Amniotic epithelial cell (primary cell): Measurements from ENCODE around the gene ADORA2A.

Source experiments
- DNase-seq: peaks from one replicate; pipeline ENCODE4 v3.0.0-alpha.2; 2010; ENCODE audit warnings: low read depth

The ADORA2A gene

DNA sequence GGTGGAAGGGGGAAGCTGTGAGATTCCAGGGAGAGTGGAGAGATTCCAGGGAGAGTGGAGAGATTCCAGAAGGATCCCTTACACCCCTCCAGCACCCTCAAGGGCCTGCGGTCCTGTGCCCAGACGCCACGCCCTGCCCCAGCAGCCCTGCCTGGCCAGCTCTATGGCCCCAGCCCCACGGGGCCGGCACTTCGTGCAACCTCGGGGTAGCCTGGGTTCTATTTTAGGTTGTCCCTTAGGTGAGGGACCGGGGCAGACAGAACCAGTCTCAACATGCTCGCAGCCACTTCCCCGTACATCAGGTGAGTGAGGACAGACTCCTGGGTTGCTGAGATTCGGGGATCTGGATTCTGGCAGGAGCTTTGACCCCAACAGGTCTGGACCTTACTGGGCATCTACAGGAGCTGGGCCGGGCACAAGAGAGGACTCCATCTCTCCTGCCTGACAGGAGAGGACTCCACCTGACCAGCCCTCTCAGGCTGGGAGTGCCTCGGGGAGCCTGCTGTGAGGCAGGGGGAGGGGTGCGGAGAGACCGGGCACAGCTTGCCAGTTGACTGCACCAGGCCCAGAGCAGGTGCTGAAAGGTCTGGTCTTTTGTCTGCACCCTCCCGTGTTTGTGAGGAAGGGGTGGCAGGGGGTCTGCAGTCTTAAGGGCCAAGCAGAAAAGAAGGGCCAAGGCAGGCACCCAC, 8.5 kb upstream of the ADORA2A start:
- no peak for DNase-seq

DNA sequence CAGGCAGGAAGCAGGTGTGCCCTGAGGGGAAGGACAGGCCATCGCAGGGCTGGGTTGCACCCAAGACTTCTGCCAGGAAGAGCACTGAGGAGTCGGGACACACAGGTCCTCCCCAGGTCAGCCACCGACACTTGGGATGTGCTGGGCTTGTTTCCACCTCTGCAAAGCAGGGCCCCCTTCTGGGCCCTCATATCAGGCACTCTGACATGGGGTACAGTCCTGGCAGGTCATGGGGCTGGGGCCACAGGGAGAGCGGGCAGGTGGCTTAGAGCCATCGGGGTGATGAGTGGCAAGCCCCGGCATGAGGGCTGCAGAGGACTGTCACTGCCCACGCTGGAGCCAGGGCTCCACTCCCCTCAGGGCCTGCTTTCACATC, 7.9 kb upstream of the ADORA2A start:
- no peak for DNase-seq

DNA sequence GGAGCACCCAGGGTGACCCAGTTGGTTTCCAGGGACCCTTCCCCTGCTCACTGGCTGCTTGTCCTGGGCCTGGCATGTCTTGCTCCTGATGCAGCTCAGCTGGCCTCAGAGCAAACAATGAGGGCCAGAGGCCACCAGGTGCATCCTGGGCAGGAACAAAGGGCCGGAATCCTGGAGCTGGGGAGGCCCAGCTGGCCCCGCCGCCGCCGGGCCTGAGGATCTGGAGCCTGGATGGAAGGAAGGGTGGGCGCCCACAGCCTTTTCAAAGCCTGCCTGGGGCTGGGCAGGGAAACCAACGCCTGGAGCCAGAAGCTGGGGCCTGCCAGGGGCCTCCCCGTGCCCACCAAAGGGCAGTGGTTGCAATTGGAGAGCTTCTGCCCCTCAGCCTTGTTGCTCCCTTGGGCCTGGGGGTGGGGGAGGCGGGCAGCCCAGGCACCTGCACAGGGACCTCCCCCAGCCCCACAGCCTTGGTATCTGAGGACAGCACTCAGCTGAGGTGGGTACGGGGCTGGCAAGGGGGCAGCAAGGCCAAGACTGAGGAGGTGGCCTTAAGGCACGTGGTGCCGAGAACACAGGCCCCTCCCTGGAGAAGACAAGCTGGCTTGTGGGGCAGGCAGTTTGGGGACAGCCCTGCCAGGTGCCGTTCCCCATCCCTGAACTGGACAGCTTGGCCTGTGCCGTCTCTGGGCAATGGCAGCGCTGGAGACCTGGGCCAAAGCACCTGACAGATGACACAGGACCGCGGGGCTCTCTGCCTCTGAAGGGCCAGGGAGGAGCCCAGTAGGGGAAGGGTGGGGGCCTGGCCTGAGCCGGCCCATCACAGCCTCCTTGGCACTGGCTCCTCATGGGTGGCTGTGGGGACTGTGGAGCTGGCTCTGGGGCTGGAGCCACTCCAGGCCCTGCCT, 7.1 kb upstream of the ADORA2A start:
- no peak for DNase-seq

DNA sequence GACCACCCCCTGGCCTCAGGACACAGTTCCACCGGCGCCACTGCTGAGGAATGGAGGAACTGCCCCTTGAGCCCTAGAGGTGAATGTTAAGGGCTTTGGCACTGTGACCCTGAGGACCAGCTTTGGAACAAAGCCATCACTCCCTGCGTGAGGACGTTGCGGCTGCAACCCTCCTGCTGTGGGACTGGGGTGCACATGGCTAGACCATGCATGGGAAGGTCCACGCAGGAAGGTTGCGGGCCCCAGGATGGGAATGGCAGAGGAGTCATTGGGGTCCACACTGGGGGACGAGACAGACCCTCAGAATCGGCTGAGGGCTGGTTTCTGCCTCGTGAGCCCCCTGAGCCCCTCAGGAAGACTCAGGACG, 6.4 kb upstream of the ADORA2A start:
- no peak for DNase-seq

DNA sequence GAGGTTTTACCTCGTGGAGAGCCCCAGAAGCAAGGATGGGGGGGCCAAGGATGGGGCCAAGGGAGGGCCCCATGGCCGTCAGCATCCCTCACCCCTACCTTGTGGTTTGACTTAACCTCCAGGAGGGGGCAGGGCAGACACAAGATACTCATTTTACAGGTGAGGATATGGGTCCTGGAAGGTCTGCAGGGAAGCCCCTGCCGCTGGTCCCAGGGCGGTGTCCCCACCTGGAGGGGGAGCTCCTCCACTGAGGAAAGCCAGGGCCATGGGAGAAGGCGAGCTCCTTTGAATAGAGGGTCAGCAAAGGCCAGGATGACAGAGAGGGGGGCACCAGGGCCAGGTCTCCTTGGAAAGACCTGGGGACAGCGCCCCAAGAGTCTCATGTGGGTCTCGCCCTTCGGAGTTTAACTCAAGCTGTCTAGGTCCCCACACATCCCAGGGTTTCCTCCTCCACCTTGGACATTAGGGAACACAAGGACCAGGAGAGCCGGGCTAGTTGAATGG, 5.9 kb upstream of the ADORA2A start:
- no peak for DNase-seq

DNA sequence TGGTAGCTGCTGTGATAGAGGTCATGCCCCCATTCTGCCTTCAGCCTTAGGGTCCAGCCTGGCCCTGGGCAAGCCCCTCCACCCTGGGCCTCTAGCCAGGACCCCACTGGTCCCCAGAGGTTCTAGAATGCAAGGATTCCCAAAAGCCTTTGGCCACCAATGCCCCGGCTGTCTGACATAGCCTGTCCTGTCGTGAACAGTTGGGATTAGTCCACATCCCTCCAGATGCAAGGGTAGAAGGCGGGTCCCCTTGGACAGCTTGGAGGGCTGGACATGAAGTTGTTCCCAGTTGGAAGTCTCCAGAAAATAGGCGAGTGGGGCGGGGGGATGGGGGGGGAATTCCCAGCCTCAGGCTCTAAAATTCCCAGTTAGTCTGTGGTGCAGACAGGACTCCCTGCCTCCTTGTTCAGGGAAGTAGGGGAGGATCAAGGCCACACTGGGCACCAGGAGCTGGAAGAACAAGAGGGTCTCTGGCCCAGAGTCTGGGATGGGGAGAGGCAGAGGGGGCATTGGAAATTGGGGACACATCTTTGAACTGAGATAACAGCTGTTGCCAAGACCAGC, 5.2 kb upstream of the ADORA2A start:
- no peak for DNase-seq

DNA sequence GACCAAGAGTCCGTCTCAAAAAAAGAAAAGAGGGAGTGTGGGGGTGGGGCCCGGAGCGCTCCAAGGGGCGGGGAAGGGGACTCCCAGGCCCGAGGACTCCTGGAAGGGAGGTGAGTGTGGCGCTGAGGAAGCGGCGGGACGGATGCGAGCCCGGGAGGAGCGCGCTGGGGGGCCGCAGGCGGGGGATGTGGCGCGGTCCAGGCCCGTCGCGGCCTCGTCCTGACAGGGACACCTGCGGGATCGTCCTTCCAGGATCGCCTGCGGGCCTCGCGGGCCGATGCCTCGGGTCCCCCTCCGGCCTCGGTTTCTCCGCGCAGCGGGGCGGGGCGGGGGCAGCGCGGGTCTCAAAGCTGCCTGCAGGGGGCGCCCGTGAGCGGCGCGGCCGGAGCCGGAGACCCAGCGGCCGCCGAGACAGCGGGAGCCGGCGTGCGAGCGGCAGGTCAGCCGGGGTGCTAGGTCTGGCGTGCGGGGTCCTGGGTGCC, 3.8 kb upstream of the ADORA2A start:
- no peak for DNase-seq

DNA sequence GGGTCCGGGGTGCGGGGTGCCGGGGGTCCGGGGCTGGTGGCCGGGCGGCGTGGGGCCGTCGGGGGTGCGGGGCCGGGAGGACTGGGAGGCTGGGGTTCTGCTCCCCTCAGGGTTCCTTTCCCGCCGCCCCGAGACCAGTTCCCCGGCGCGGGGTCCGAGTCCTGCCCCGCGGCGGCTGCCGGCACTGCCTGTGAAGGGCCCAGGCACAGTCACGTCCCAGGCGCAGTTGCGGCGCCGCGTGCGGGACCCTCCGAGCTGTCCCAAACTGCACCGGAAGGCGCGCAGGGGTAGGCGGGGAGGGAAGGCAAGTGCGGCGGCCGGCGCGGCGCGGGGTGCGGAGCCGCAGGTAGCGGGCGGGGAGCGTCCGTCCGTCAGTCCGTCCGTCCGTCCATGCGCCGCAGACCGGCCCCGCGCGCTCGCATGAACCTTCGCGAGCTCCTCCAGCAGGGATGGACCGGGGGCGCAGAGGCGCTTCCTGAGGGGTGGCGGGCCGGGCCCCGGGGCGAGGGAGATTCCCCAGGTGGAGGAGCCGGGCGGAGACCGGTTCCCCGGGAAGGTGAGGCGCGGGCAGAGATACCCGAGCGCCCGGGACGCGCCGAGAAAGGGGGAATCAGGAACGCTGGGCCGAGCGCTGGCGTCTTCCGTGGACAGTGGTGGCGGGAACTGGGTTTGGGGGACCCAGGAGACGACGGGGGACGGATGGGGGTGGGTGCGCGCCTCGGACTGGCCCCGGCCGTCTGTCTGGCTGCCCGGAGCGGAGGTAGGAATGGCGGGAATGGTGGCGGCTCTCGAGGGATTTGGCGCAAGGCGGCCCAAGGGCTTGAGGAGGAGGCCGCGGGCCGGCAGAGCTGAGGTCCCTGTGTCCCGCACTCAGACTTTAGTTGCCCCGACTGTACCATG, 3.1 kb upstream of the ADORA2A start:
- no peak for DNase-seq

DNA sequence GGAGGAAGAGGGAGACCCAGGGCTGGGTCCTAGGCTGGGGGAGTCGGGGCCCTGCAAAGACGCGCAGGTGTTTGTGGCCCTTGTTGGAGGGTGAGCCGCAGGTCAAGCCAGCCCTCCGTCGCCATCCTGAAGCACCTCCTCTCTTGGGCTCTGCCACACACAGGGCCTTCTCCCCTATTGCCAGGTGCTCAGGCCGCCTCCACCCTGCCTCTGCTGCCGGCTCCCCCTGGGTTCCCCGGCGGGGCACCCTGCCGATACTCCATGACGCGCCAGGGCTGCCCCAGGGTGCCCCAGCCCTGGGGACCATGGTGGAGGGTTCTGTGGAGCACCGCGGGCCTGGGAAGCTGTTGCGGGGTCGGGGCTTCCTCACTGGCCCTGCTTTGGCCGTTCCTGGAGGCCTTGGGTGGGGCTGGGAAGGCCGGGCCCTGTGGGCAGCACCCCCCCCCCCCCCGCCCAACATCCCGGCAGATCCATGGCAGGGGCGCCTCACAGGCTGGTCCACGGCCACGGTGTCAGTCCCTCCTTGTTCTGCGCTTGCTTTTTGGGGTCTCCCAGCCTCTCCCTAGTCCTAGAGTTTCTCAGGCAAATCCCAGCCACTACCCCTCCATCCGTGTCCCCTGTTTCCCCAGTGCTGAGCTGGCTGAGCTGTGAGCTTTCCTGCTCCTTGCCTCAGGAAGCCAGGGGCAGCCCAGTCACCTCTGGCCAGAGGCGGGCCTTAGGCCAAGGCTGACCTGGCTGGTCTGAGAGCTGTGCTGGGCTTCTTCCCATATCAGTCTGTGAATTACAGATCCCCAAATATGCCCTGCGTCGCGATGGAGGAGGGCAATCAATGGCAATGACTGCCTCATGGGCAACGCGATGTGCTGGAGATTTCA, 2.3 kb upstream of the ADORA2A start:
- DNase-seq = no peak

DNA sequence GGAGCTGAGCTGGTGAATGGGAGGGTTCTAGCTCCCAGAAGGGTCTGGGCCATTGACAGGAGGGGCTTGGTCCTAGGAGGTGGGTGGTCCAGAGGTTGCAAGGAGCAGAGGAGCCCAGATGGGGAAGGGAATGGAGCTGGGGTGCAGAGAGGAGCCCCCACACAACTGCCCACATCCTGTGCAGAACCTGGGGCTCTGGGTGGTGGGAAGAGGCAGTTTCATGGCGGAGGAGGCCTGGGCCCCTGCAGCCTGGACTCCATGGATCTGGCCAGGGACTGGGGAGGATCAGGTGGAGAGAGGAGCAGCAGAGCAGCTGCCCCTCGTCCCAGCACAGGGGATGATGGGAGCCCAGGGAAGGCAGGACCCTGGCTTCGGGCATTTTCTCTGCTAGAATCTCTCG, 963 bp upstream of the ADORA2A start:
- no peak for DNase-seq

DNA sequence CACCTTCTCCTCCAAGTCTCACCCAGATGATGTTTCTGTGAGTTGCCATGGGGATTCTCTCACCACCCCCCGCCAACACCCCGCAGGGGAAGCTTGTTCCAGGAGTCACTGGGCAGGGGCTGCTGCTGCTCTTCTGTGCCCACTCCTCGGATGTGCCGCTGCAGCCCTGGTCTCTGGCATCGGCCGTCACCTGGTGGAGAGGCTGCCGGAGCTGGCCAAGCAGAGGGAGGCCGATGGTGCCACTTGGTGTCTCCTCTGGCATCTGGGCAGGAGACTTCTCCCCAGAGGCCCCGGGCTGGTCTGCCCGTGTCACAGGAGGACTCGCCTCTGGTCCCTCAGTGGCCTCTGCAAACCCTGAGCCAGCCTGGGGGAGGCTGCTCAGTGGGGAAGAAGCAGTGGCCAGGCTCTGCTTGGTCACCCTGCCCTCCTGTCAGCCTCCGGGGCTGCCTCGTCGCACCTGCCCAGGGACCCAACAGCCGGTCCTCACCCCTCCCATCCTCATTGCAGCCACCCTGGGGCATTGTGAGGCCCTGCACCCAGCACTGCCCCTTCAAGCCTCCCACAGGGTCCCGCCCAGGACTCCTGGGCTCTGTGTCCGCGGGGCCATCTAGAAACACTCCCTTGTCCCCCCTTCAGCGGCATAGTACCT, 424 bp upstream of the ADORA2A start:
- no peak for DNase-seq

DNA sequence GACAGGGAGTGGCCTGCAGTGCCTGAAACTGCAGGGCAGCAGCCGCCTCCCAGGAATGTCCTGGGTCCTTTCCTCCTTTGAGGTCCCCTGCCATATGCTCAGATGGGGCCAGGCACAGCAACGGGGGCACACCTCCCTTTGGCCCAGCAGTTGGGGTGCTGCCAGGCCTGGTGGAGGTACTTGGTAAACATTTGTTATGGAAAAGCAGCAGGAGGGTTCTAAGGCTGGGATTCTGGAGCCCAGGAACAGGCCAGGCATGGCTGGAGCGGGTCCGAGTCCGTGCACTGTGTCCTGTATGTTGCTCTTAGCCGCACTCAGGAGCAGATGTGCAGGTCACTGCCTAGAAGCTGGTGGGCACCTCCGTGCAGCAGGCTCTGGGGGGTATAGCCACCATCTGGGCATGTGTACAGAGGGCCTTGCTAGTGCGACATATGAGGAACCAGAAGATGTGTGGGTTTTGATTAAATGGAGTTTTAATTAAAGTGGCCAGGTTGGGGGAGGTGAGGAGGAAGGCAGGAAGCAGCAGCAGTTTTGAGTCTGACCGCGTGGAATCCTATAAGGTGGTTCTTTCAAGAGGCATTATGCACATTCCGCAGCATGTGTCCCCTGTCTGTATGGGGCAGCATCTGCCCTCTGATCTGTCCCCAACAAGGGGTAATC, 1.5 kb downstream of the ADORA2A start:
- DNase-seq = no peak

DNA sequence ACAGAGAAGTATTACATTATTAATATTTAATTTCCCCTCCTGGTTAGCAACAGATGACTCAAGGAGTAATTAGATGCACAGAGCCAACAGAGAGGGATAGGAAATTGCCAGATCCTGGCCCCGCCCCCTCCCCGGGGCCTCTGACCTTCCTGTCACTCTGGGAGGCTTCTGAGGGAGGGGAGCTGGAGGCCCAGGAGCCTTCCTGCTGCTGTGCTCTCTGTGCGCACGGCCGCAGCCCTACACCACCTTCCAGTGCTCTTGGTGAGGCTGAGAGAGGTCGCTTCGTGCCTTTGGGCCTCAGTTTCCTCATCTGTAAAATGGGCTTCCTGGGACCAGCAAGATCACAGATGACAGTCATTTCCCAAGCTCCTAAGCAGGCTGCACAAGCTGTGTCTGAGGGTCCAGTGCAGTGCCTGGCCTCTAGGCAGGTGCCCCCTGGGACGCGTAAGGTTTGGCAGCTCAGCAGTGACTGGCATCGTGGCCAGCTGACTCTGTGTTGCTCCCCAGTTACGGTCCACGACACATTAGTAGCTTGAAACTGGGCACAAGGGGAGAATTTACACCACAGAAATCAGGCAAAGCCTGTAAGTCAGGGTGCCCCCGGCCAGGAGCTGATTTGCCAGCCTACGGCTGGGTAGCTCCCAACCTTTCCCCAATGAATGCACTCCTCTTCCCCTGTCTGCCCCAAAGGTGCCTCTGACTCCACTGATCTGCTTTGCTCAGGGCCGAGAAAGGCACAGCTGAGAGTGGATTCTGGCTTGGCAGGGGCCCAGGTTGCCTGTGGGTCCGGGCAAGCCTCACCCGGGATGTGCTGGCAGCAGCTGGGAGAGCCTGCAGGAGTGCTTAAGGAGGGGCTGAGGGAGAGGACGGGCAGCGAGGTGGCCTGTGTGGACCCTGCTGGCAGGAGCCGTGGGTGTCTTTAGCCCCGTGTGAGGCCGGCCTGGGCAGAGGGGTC, 2.3 kb downstream of the ADORA2A start:
- DNase-seq = peak; percentile 19

DNA sequence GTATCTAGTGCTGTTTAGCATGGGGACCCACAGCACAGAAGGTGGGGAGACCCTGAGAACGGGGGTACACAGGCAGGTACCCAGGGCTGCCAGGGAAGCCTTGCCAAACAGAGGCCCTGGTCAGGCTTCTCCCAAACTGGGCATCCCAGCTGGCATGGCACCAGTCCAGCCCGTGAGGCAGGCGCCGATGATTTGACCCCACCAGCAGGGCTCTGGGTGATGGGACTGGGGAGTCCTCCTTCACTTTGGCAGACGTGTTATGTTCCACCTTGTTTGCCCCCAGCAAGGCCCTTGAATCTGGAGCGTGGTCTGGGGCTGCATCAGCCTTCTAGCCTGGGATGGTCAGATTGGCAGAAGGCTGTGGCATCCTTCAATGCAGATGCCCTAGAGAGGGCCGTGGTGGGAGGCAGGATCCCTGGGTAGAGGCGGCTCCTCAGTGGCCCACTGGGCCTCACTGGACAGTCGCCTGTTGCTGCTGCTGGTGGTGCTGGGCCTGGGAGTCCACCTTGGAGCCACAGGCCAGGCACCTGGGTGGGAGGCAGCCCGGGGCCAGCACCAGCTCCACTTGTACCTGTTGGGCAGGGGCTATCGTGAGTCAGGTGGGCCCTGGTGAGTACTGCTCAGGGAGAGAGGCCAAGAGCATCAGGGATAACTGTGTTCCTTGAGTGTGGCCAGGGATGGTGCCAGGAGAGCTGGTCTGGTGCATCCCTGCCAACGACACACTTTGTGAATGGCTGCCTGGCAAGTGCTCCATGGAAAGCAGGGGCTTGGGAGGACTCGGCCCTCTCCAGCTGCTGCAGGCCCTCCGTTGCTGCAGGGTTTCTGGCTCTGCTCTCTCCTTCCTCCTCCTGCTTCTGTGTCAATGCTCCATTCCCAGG, 3.3 kb downstream of the ADORA2A start:
- DNase-seq = no peak

DNA sequence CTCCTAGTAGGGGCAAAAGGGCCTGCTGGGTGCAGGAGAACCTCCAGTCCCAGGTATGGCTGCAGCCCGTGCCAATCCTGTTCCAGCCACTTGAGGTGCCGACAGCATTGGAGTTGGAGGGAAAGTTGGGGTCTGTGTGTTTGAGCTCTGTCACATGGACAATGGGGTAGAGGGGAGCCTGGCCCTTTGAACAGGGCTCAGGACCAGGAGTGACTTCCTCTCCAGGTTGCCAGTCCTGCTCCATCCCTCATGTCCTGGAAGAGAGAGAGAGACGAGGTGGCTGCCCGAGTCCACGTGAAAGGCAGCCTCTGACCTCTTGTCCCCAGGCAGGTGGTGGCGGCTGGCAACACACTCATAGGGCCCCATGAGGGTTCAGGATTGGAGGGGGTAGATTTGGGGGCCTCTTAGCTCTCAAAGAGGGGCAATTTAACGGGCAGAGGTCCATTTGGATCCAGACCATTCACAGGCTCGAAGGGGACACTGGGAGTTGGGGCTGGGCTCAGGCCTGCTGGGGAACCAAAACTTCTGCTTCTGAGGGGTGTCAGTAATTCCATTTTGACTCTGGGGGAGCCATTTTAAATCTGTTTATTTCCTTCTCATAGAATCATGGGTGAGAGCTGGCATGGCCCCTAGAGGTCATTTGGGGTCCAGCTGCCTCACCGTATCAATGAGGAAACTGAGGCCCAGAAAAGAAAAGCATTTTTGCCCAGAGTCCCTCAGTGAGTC, 4.1 kb downstream of the ADORA2A start:
- no peak for DNase-seq

DNA sequence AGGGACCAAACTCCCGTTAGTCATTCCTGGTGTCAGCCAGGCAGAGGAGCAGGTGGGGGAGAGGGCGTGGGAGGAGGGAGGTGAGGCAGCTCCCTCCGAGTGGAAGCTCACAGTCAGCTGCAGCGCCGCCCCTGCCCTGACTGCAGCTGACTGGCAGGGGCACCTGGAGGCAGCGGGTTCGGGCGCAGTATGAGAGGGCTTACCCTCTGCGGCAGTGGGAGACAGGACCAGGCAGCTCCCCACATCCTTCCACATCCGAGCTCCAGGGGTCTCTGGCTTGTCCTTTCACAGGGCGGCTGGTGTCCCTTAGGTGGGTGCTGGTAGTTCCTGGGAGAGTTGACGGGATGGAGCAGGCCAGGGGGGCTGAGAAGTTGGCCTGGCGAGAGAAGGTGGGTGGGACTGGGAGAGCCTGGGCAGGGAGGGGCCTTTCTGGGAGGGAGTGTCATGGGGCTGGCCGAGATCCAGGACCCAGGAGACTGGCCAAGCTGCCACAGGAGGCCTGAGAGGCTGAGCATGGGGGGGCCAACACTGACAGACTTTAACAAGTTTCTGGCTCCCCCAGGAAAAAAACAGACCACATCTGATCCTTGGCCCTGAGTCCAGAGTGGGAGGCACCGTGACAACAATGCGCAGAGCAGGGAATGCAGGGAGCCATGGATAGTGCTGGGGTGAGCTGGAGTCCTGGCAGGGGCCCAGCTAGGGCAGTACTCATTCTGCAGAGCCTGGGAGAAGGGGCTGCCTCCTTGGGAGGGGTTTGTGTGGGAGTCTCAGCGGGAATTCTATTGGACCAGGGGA, 4.9 kb downstream of the ADORA2A start:
- peak; percentile 60 for DNase-seq
